T-helper 1 cell treated with Interleukin-12 subunit alpha and Interleukin-12 subunit beta and Interleukin-4 antibody, amounts not matched to agents 30 ng/mL and 1 ng/mL, for 36 hours (primary cell): ENCODE results near the gene SRPK1. TPM values are rescaled to one million over a fixed set of nuclear protein-coding genes. Genes with fewer than 3 reads are reported as not detected.
"Not testable (repeated sequence)": the region's sequence is repeated elsewhere in the genome, so short reads cannot be mapped to it uniquely, and the experiment has no call there.

Experiments
- intact Hi-C: fragments of 100-400 bp; cut with micrococcal nuclease; formaldehyde crosslinking; loops from one replicate; pipeline ENCODE4 v1.15.1; 2024
- total RNA-seq: library from RNA; stranded (reverse); gene quantifications from 2 replicates; pipeline ENCODE4 v1.2.3, GENCODE V29; 2022

The SRPK1 gene
- total RNA-seq: 82.0 and 93.4 TPM in 2 replicates

DNA sequence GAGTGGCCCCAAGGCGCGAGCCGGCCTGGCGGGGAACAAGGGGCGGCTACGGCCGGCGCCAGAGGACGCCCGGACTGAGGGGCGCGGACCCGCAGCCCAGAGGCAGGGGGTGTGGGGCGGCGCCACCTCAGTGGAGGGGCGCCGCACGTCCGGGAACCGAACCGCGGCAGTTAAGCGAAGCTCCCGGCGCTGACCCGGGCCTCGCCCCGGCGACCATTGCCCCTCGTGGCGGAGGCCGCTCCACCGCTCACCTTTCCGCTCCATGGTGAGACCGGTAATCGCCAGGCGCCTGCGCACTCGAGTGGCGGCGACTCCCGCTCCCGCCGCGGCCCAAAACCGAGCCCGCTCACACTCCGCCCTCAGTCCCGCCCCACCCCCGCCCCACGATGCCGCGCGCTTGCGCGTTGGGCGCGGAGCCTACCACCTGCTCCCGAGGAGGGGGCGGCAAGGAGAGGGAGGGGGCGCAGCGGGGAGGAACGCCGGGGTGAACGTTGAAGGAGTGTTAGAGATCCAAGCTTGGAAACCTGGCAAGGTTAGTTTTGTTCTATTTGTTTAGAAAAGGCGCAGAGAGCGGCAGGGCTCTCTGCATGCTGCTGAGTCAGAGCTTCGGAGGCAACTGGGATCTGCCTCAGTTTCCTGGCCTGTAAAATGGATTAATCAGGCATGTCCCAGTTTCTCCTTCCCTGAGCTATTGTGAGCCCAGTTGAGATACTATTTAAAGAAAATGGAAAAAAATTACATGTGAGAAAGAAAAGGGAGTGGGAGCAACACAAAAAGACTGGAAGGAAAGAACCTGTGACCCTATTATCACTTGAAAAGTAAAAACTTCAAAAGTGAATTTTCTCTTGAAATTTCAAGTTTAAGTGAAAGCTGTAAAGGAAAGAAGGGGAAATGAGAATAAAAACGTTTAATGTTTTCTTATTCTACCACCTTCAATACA, at the start of gene SRPK1:
Gene SRPK1, minus strand, starts transcription at position 306 of the 940 bp plus-strand sequence. Its CDS starts 42 bp downstream, at position 264.
- intact Hi-C loops: loop anchor here (1.0 to 10.0 kb wide), 4 partner anchors 234 to 1064 kb away; partner anchors contain the start of genes FKBP5 and MTCH1

DNA sequence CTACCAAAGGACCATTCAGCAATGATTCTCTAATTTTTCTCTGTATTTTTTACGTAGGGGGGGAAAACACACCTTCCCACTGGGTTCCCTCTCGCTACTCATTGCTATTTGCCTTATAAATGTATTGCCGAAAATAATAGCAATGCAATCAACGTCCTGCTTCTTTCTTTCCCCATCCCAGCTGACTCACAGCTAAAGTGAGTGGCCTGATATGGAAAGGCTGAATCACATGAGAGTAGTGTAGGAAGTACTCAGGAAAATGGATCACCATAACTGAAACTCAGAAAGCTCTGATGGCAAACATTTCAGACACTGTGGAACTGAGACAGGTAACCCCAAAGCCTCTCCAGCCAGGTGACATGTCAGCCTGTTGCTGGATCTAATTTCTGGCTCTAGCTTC, 49.3 kb upstream of the SRPK1 start:
- intact Hi-C loops: no loop called here

DNA sequence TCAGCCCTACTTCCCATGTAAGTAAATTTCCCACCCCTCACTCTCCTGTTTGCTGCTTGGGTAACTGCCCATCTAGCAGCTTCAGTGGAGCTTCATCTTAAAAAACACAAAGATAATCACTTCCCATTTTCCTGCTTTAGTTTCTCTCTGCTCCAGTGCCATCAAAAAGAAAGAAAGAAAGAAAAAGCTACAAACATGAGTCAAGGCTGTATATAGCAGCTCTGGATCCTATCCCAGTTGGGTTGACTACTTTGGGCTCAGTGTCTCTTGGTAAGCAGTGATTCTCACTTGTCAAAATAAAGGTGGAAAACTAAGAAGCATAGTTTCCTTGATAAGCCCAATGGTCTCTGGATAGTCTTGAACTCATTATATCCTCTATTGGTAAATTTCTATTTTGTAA, 48.7 kb upstream of the SRPK1 start:
- intact Hi-C loops: no loop called here

DNA sequence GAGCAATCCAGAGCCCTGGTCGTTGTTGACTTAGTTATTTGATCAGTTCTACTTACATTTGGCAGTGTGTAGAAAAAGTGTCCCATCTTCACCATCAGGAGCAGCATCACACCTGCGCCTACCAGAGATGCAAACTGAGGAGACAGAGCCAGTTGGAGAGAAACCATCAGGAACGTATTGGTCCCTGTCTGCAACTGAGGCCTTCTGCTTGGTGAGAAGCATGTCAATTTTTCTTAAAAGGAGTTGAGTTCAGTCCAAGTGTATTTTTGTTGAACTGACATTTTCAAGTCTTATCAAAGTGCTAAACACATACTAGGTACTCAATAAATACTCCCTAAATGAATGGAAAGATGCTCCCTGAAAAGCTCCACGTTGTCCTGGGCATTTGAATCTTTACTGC, 47.9 kb upstream of the SRPK1 start:
- intact Hi-C loops: no loop called here

DNA sequence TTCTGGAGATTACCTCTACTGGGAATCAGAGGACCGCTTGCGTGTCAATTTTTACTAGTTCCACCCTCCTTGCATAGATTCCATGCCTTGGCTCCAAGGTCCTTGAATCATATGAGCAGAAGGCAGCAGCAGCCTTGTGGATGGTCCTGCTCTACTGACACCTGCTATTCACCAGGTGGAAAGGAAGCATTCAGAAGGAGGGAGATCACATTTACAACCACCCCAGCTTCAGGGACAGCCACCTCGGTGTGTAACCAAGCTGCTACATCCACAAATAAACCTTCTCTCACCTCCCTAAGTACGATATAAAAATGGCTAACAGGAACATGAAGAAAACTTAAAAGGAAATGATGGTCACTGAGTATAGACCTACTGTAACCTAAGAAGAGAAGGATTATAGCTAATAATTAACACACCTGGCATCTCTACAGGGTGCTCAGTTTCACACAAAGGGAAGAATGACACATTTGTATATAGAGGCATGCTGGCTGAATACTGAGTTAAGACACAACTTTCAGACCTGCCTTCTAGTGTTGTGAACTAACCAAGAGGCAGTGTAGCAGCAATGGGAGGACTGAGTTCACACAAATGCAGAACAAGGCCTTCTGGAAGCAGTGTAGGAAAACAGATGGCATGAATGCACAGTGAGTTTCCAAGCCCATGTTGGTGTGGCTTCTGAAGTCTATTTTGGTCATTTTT, 46.3 kb upstream of the SRPK1 start:
- intact Hi-C loops: no loop called here

DNA sequence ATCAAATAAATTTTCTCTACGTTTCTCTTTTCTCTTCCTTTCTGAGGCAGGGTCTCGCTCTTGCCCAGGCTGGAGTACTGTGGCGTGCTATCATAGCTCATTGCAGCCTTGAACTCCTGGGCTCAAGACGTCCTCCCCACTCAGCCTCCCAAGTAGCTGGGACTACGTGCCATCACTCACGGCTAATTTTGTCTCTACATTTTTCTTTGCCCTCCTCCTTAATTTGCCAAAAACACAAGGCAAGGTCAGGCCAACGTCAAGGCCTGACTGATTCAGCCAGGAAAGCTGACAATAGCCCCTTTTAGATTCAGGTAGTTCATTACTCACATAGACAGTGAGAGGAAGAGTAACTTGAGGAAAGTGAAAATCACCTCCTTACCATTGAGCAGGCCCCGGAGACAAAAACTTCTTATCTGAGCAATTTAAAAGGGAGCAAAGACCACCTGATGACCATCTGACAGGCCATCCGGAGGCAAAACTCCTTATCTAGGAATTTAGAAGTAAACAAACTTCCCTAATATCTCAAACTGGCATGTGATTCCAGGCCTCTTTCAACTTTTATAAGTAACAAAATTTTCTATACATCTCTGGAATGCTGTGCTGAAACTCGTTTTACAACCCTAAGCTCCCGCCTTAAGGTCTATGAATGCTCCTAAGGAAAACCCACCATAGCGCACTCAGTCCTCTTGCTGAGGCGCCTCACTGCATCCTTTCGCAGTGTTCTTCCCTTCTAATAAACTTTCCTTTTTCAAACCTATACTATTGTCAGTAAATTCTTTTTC, 42.1 kb upstream of the SRPK1 start:
- intact Hi-C loops: no loop called here

DNA sequence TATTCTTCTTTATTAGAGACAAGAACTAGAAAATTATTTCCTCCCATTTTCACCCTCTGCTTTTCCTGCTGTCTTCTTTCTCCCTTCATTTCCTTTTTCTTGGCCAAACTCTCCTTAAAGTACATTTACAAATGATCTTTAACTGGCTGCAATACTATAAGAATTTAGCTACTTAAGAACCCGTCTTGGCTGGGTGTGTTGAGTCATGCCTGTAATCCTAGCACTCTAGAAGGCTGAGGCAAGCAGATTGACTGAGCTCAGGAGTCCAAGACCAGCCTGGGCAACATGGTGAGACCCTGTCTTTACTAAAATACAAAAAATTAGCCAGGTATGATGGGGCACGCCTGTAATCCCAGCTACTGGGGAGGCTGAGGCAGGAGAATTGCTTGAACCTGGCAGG, 39.3 kb upstream of the SRPK1 start:
- intact Hi-C loops: no loop called here

DNA sequence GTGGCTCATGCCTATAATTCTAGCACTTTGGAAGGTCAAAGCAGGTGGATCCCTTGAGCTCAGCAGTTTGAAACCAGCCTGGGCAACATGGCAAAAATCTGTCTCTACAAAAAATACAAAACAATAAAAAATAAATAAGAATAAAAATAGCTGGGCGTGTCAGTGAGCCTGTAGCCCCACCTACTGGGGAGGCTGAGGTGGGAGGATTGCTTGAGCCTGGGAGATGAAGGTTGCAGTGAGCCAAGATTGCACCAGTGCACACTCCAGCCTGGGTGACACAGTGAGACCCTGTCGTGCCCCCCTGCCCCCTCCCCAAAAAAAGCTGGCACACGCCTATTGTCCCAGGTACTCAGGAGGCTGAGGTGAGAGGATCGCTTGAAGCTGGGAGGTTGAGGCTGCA, 35.1 kb upstream of the SRPK1 start:
- intact Hi-C loops: no loop called here

DNA sequence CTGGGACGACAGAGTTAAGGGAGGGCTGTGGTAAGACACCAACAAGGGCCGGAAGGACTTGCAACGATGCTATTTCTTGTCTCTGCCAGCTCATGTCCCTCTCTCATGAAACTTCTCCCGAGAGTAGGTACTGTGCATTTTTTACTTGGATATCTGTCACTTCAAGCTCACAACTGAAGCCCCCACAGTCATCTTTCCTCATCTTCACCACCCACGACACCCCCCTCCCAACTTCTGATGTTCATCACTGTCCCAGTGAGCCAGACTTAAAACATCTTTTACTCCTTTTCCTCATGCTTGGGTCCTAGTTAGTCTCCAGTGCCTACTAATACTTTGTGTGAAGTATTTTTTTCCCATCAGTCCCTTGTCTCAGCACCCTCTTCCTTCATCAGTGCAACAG, 34.6 kb upstream of the SRPK1 start:
- intact Hi-C loops: no loop called here

DNA sequence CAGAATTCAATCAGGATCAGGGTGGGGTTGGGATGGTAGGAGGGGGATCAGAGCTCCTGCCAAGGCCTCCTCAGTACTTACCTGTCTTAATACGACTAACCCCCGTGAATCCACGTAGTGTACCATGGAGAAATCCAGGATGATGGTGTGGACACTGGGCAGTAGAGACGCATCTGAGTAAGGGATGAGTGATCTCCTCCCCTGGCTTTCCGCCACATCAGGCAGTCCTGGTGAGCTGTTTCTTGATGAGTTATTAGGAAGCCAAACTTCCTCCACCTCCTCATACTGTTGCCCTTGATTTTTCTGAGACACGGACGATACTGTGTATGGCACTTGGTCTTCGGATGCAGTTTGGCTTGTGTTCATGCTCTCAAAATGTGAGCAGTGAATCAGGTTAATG, 34.2 kb upstream of the SRPK1 start:
- intact Hi-C loops: no loop called here

DNA sequence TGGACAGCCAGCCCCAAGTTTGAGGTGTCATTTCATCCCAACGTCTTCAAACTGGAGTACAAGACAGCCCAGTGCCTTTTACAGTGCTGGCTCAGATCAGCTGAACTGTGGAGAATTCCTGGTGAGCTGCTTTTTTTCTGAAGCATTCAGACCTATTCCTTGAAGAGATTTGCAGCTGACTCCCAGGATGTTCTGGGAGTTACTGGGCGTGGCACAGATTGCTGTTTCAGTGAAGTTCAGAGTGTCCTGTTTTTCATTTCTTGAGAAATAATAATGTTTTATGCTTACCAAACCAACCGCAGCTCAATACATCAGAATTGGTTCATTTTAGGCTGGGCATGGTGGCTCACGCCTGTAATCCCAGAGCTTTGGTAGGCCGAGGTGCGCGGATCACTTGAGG, 33.4 kb upstream of the SRPK1 start:
- intact Hi-C loops: no loop called here

DNA sequence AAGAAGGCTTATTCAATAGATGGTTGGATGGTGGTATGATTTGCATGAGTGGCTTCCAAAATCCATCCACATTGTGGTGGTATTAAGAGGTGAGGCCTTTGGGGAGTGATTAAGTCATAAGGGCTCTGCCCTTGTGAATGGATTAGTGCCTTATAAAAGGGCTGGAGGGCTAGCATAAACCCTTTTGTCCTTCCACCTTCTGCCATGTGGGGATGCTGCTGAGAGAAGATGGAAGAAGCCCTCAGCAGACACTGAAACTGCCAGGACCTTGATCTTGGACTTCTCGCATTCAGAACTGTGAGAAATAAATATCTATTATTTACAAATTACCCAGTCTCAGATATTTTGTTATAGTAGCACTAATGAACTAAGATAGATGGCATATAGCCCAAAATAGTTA, 27.8 kb upstream of the SRPK1 start:
- intact Hi-C loops: no loop called here

DNA sequence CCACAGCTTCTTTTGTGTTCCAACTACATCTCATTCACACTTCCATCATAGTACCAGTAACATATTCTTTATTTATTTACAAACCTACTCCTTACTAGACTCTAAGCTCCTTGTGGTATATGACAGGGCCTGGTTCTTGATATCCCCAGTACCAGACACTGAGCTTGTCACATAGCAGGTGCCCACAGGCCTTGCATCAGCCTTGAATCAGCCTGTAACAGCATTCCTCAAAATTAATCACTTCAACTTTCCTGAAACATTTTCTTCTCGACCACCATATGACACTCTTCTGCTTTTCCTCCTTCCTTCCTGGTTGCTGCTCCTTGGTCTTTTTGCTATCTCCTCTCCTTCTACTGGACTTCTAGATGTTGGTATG, 24.7 kb upstream of the SRPK1 start:
- intact Hi-C loops: no loop called here

DNA sequence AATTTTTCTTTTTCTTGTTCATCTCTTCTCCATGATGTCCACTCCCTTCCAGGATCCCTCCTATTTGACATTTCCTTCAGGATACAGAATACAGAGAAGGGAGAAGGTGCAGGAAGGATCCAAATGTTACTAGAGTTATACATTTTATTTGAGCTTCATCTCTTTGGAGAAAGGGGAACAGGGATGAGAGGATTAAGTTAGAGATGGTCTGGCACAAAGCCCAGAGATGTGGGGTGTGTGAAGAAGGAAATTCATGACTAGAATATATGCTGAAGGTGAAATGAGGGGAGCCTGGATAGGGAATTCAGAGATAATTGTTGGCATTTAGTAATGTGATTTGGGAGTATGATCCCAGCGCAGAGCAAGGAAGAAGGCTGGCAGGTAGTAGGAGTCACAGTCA, 22.5 kb upstream of the SRPK1 start:
- intact Hi-C loops: no loop called here

DNA sequence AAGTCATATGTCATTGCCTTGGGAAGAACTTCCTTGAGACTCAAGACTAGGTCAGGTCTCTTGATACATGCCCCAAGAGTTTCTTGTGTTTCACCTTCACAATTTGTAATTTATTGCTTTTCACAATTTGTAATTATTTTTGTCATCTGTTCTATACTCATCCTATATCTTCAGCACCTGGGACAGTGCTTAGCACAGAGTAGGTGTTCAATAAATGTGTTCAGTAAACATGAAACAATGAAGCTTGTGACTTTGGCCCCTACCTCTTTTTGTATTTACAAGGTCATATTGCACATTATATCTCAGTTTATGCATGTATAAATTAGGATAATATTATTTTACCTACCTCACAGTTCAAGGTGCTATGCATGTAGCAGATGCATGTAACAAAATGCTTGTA, 21.5 kb upstream of the SRPK1 start:
- intact Hi-C loops: no loop called here

DNA sequence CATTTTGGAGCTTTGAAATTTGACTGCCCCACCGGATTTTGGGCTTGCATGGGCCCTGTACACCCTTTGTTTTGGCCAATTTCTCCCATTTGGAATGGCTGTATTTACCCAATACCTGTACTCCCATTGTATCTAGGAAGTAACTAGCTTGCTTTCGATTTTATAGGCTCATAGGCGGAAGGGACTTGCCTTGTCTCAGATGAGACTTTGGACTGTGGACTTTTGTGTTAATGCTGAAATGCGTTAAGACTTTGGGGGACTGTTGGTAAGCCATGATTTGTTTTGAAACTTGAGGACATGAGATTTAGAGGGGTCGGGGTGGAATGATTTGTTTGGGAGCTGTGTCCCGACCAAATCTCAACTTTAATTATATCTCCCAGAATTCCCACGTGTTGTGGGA, 20.3 kb upstream of the SRPK1 start:
- intact Hi-C loops: not testable (repeated sequence)

DNA sequence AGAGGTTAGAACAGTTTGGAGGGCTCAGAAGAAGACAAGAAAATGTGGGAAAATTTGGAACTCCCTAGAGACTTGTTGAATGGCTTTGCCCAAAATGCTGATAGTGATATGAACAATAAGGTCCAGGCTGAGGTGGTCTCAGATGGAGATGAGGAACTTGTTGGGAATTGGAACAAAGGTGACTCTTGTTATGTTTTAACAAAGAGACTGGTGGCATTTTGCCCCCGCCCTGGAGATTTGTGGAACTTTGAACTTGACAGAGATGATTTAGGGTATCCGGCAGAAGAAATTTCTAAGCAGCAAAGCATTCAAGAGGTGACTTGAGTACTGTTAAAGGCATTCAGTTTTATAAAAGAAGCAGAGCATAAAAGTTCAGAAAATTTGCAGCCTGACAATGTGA, 19.1 kb upstream of the SRPK1 start:
- intact Hi-C loops: not testable (repeated sequence)

DNA sequence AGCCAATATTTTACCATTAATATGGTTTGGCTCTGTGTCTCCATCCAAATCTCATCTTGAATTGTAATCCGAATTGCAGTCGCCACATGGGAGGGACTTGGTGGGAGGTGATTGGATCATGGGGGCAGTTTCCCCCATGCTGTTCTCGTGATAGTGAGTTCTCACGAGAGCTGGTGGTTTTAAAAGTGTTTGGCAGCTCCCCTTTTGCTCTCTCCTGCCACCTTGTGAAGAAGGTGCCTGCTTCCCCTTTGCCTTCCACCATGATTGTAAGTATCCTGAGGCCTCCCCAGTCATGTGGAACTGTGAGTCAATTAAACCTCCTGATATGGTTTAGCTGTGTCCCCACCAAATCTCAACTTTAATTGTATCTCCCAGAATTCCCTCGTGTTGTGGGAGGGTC, 18.4 kb upstream of the SRPK1 start:
- intact Hi-C loops: not testable (repeated sequence)

DNA sequence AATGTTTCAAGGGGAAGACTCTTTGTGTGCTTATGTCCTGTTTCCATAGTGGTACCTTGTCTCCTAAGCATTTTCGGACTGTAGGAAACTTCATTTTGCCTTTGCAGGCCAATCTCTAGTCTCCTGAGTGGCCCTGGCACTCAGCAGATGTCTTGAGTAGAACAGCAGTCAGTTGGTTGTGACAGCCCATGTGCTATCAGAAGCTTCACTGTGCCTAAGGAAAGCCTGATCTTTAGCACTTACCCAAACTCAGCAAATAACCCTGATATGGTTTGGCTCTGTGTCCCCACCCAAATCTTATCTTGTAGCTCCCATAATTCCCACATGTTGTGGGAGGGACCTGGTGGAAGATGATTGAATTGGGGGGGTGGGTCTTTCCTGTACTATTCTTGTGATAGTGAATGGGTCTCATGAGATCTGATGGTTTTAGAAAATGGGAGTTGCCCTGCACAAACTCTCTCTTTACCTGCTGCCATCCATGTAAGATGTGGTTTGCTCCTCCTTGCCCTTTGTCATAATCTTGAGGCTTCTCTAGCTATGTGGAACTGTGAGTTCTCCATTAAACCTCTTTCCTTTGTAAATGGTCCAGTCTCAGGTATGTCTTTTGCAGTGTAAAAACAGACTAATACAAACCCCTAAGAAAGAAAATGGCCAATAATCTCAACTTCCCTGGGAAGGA, 15.9 kb upstream of the SRPK1 start:
- intact Hi-C loops: no loop called here

DNA sequence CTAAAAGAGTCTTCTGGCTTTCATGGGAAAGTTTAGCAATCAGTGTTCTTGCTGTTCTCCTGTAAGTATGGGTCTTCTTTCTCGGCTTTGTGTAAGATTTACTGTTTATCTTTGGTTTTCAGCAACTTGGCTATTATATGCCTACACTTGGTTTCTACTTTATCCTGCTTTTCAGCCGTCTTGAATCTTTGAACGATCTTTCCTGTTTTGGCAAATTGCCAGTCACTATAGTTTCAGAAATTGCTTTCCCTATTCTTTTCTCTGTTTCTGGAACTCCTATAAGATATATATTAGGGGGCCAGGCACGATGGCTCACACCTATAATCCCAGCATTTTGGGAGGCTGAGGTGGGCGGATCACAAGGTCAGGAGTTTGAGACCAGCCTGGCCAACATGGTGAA, 14.6 kb upstream of the SRPK1 start:
- intact Hi-C loops: no loop called here

DNA sequence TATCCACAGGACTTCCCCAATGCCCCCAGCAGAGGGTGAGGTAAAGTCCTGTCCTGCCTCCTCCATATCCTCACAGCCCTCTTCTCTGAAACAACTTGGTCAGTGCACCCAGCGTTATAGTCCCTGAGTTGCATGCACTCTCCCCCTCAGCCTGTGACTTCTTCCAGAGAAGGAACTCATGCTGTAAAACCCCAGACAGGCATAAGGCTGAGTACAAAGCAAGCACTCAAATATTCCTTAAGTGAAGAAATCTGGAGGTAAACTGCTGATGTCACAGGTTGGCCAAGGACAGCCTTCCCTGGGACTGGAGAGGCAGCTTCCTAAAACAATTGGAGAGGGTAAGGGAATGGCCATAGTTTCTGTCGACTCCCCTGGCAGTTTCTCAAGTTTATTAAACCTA, 12.9 kb upstream of the SRPK1 start:
- intact Hi-C loops: no loop called here
